Adrenal gland (tissue), 5 donors: ENCODE data around the gene LSM10.

ENCODE experiments used
- CTCF ChIP-seq, 6 experiments: fragments of 450-650 bp in 4 of 6; fragments of 200-600 bp in 2 of 6; sonication (generic) in 1 of 6; IDR thresholded peaks; 1 replicate in 5 of 6; 2 replicates in 1 of 6; pipeline versions ENCODE4 v1.5.1 to v1.8.0; 2016 to 2021; ENCODE audit warnings: antibody characterized with exemption in 6 of 6, mild to moderate bottlenecking in 2 of 6, moderate library complexity in 1 of 6
- POLR2A ChIP-seq, 2 donors: fragments of 450-650 bp; IDR thresholded peaks; one replicate each; pipeline ENCODE4 v1.6.1; 2017; ENCODE audit warnings: antibody characterized with exemption in 2 of 2, mild to moderate bottlenecking in 2 of 2, moderate library complexity in 1 of 2
- donor health status: DM: no; HTN: no; CAD: no.

- no peak for TF ChIP-seq CTCF (IDR thresholded peaks at IDR 0.05)
- TF ChIP-seq POLR2A (IDR thresholded peaks at IDR 0.05) = no peak
These were observed 3.3 kb upstream of the LSM10 start for GRCh38 chr1:36400825-36401601.
